SKM-1 treated with dmso at 0.1 percent for 144 hours (cell line): ENCODE data around the gene C9orf72.

Source experiments
- DNase-seq: peaks from one replicate; lab custom pipeline; 2025; ENCODE audit not compliant: unreplicated experiment; lab: John Stamatoyannopoulos, UW

The C9orf72 gene

GRCh38 chr9:27539479-27540441 is 33.5 kb downstream of the C9orf72 start:
- no peak for DNase-seq

GRCh38 chr9:27538647-27539046 is 34.6 kb downstream of the C9orf72 start:
- no peak for DNase-seq

- DNase-seq: no peak
Observed at GRCh38 chr9:27537756-27538155, 35.5 kb downstream of the C9orf72 start.

GRCh38 chr9:27537027-27537435 is 36.2 kb downstream of the C9orf72 start:
- DNase-seq: no peak

- DNase-seq: no peak
Observed at GRCh38 chr9:27536168-27536567, 37.1 kb downstream of the C9orf72 start.

GRCh38 chr9:27535701-27536118 is 37.6 kb downstream of the C9orf72 start:
- DNase-seq: no peak

GRCh38 chr9:27534658-27535209 is 38.5 kb downstream of the C9orf72 start:
- no peak for DNase-seq

GRCh38 chr9:27534131-27534530 is 39.1 kb downstream of the C9orf72 start:
- no peak for DNase-seq

GRCh38 chr9:27533311-27533710 is 40.0 kb downstream of the C9orf72 start:
- DNase-seq: no peak

- no peak for DNase-seq
Observed at GRCh38 chr9:27532046-27532445, 41.2 kb downstream of the C9orf72 start.

- DNase-seq: no peak
Observed at GRCh38 chr9:27530915-27531755, 42.1 kb downstream of the C9orf72 start.

GRCh38 chr9:27529316-27530278 is 43.7 kb downstream of the C9orf72 start, which contains the start of gene MOB3B:
MOB3B (minus strand) TSS chr9:27529814; CDS start chr9:27455550, 74,264 bp downstream.
- DNase-seq: peak; percentile 65

- no peak for DNase-seq
Observed at GRCh38 chr9:27528886-27529315, 44.4 kb downstream of the C9orf72 start.

- DNase-seq: peak; percentile 61
Observed at GRCh38 chr9:27528076-27528885, 45.0 kb downstream of the C9orf72 start.

- no peak for DNase-seq
Observed at GRCh38 chr9:27527702-27528075, 45.6 kb downstream of the C9orf72 start.

- no peak for DNase-seq
Observed at GRCh38 chr9:27524236-27524635, 49.0 kb downstream of the C9orf72 start, which contains the start of gene IFNK. IFNK (plus strand) TSS chr9:27524290; CDS start chr9:27524337, 47 bp downstream.

GRCh38 chr9:27523141-27523540 is 50.1 kb downstream of the C9orf72 start:
- no peak for DNase-seq

- DNase-seq: no peak
Observed at GRCh38 chr9:27520986-27521385, 52.3 kb downstream of the C9orf72 start.
